NCI-H1417 treated with DMSO at 0.1 percent for 48 hours (cell line): Measurements from ENCODE around the gene TLX1.

Experiments used
- DNase-seq: peaks from one replicate; lab custom pipeline; 2025; lab: John Stamatoyannopoulos, UW

TLX1 gene

GRCh38 chr10:101134299-101135127 lies 3.4 kb downstream of the TLX1 start:
- DNase-seq, result no peak

GRCh38 chr10:101135141-101136006 lies 4.3 kb downstream of the TLX1 start:
- no peak for DNase-seq

GRCh38 chr10:101136007-101136707 lies 5.1 kb downstream of the TLX1 start:
- DNase-seq, result no peak

GRCh38 chr10:101136708-101137121 lies 5.6 kb downstream of the TLX1 start:
- DNase-seq, result no peak

GRCh38 chr10:101137271-101137670 lies 6.2 kb downstream of the TLX1 start:
- no peak for DNase-seq

- DNase-seq, result no peak
These were observed 7.8 kb downstream of the TLX1 start for GRCh38 chr10:101138788-101139420.

- no peak for DNase-seq
These were observed 8.4 kb downstream of the TLX1 start for GRCh38 chr10:101139421-101139911.

GRCh38 chr10:101140084-101140949 lies 9.2 kb downstream of the TLX1 start:
- no peak for DNase-seq

- no peak for DNase-seq
These were observed 10.0 kb downstream of the TLX1 start for GRCh38 chr10:101140950-101141615.

GRCh38 chr10:101141616-101142532 lies 10.8 kb downstream of the TLX1 start:
- no peak for DNase-seq

GRCh38 chr10:101142533-101143344 lies 11.6 kb downstream of the TLX1 start:
- DNase-seq, result no peak

- no peak for DNase-seq
These were observed 12.2 kb downstream of the TLX1 start for GRCh38 chr10:101143345-101143630.

GRCh38 chr10:101144053-101144452 lies 13.0 kb downstream of the TLX1 start:
- no peak for DNase-seq

- no peak for DNase-seq
These were observed 14.0 kb downstream of the TLX1 start for GRCh38 chr10:101145145-101145544.

GRCh38 chr10:101145750-101146391 lies 14.8 kb downstream of the TLX1 start:
- no peak for DNase-seq

- no peak for DNase-seq
These were observed 15.5 kb downstream of the TLX1 start for GRCh38 chr10:101146392-101147251.

- no peak for DNase-seq
These were observed 20.3 kb downstream of the TLX1 start for GRCh38 chr10:101151395-101151794.
